ENCODE measurements around the gene ENTPD3.

ENTPD3 gene

DNA sequence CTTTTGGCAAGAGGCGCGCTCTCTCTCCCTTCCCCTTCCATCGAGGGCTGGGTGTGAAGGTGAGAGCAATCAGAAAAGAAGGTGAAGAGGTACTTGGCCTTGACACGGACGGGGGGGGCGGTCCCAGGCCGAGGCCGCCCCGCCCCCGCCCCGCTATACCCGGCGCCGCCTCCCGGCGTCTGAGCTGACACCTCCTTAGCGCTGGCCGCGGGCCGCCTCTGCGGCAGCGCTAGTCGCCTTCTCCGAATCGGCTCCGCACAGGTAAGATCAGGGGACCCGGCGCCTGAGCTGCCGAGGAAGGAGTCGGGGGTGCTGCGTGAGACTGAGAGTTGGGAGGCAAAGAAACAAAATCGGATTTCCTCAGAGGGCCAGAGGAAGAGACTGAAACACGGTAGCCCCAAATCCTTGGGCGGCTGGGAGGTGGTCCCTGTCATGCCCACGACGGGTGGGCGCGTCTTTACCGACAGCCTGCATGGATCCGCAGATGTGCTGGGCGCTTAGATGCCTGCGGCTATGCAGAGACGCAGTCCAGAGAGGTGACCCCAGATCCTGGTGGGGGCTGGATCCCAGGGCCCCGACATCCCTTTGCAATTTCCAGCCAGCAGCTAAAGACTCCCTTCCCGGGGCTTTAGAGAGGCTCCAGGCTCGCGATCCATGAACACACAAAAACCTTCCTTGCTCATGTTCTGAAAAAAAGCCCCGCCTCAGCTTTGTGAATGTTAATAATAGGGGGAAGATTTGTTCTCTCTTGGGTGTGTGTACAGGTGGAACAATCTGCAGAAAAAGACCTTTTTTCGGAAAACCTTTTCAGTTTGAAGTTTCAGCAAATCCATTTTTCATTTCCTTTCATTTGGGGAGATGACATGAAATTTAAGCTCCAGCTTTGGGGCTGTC lies at the start of gene ENTPD3:
TSS of gene ENTPD3 (plus strand) at position 184 of the 894 bp plus-strand sequence. CDS start 874 bp downstream, outside the sequence.
- DNase-seq: no peak

- DNase-seq: no peak
These were observed 47.1 kb upstream of the ENTPD3 start for GRCh38 chr3:40339871-40340270.

DNA sequence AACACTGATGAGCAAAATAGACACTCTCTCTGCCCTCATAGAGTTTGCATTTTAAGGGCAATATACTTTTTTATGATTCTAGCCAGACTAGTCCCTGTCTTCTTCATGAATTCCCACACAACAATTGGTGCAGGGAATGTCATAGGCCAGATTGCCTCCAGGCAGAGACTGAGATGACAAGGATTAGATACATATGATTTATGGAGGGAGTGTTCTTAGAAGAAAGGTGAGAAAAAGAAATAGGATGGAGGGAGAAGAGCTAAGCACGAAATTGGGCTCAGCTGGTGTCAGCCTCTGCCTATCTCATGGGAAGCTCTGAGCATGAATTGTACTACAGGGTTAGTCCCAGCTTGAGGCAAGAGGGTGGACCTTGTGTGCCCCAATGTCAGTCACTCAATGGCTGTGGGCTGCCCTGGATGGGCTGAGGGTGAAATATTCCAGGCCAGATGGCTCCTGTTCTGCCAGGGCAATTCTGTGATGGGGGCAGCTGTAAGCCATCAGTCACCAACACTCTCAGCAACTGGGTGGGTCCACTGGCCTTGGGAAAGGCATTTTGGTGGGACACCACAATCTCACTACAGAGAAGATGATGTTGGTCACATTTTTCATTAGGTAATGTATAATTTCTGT lies 46.3 kb upstream of the ENTPD3 start:
- DNase-seq: no peak

DNA sequence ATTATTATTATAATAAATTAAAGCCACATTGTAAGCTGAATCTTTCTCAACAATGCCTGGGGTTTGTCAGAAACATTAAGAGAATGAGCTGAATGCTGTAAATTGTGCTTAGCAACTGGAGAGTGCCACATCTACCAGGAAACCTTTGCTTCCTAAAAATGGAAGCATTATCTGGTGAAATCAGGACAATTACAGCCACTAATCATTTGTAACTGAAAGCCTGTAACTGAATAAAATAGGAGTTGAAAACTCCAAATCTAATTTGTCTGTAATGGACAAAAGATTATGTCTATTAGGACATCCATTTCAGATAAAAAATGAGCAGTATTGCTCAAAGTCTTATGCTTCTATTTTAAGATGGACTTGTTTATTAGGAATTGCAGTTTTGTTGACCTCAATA lies 45.3 kb upstream of the ENTPD3 start:
- no peak for DNase-seq

DNA sequence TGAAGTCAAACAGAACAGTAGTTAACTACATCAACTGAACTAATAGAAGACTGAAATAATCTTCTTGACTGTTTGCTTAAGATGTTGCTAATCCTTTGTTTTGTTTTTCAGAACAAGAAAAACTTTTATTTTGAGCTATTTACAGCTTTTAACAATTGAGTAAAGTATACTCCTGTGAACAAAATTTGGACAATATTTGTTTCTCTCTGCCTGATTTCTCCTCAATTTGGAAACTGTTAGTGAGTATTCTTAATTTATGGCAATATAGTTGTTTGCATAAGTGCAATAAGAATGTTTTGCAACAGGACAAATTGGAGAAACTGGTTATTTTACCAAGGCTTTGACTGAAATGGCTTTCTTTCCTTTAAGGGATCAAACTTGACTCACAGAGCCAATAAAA lies 36.5 kb upstream of the ENTPD3 start:
- DNase-seq: no peak

DNA sequence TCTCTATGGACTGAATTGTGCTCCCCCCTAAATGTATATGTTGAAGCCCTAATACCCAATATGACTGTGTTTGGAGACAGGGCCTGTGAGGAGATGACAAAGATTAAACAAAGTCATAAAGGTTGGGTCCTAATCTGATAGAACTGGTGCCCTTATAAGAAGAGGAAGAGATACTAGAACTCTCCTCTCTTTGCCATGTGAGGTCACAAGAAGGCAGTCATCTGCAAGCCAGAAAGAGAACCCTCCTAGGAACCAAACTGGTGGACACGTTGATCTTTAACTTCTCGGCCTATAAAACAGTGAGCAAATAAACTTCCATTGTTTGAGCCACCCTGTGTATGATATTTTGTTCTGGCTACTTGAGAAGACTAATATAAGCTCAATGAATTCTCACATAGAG lies 31.6 kb upstream of the ENTPD3 start:
- DNase-seq: no peak

- DNase-seq: no peak
These were observed 28.5 kb upstream of the ENTPD3 start for GRCh38 chr3:40358454-40358853.

DNA sequence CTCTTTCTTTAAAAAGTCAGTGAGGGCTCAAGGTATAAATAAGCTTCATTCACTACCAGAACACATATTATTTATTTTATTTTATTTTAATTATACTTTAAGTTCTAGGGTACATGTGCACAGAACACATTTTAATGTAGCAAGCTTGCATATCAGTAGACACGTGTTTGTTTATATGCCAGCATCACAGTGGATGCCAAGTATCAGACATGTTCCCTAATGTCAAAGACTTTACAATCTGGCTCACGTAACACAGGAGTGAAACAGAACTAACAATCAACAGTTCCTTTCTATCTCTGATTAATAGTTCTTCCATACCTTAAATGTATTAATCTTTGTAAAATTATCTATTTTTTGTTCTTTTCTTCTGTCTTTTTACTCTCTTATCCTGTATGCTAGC lies 23.3 kb upstream of the ENTPD3 start:
- DNase-seq: no peak

DNA sequence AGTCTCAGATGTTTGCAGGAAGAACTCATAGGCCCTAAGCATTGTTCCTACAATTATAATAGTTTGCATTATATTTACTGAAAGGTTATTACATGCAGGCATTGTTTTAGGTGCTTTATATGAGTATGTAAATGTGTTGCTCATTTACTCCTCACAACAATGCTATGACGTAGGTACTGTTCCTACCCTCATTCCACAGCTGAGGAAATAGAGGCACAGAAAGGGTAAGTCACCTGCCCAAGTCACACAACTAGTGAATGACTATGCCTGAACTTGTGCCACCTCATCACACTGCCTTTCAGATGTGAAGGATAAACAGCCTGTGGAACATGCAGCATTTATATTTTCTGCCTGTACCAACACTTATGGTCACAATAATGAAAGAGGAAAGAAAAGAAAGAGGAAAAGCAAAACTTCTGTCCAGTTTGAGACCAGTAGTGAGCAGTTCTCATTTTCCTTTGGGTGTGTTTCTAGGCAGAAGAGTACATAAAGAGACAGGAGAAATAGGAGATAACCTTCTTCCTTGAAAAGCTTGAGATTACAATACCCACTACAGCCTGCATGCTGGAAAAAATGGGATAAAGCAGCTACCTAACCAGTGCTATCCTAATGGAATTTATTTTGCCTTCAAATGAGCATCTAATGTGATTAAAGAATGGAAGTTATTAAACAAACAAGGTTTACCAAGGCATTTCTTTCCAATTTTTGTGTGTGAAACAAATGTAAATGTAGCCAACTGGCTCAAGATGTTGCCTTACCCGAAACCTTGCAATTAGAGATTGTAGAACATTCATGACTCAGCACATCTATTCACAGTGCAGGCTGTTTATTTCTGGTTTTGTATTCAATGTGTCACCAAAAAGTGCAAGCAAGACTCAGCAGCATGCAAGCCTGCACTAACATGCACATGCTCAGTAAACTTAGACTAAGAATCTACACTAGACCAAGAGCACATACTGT lies 20.5 kb upstream of the ENTPD3 start:
- DNase-seq: no peak

- DNase-seq: no peak
These were observed 17.3 kb upstream of the ENTPD3 start for GRCh38 chr3:40369716-40370115.

GRCh38 chr3:40377822-40378221 lies 9.2 kb upstream of the ENTPD3 start:
- no peak for DNase-seq

DNA sequence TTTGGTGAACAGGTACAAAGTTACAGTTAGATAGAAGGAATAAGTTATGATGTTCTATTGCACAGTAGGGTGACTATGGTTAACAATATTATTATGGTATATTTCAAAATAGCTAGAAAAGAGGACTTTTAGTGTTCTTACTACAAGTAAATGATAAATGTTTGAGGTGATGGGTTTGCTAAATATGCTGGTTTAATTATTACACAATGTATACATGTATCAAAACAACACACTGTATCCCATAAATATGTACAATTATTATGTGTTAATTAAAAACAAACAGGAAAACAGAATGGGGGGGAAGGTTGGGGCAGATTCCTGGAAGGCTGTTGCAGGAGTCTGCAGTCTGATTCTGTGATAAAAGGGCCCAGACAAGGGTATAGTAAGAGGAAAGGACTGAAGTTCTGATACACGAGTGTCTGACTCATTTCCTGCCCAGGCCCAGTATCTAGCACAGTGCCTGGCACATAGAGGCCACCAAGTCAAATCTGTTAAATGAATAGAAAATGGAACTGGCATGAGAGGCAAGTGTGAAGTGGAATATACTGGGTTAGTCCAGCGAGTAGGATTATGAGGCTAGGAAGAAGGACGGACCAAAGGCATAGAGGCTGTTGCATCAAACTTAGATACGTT lies 7.2 kb upstream of the ENTPD3 start:
- no peak for DNase-seq

GRCh38 chr3:40381904-40382616 lies 4.9 kb upstream of the ENTPD3 start:
- DNase-seq: no peak

DNA sequence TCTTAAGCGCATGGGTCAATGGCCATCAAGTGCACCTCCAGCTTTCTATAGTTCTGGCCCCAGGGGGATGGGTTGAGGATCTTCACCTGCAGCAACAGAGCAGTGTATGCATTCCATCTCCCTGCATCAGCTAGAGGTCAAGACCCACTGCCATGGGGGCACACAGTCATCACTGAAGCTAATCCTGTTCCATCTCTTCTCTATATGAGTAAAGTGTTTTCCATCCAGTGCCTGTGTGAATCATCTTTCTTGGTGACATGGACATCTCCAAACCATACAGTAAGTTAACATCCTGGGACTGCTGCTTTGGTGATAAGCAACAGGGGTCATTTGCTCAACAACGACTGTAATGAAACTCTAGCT lies 4.4 kb upstream of the ENTPD3 start:
- DNase-seq: no peak

DNA sequence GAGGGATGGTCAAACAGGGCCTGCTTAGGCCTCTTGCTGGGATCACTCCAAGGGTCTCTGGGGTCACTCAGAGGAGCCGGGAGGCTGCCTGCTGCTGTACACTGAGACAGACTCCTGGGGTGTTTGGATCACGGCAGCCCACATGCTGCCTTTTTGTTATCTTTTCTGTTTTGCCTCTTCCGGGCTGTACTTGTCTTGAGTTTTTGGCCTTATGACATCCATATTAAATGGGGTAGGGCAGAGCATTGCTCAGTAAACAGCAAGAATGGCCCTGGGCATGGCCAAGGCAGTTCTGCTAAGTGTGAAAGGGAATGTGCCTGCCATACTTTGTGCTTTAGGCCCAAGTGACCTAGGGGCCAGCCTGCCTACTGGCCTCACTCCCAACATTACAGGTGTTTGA lies 771 bp upstream of the ENTPD3 start:
- no peak for DNase-seq

DNA sequence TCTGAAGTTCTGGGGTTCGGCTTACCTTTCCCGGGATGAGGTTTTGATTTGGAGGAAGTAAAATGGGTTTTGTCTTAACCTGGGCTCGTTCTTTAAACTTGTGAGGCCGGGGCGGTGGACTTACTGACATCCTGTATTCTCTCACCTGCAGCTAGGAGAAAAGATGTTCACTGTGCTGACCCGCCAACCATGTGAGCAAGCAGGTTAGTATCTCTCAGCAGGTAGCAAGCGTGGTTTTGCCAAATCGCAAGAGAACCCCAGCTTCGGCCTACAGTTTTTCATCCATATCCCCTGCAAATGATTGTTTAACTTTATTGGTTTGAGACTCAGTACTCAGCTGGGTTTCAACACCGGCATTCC lies 891 bp downstream of the ENTPD3 start:
- DNase-seq: no peak

- DNase-seq: no peak
These were observed 9.4 kb downstream of the ENTPD3 start for GRCh38 chr3:40396406-40396805.

DNA sequence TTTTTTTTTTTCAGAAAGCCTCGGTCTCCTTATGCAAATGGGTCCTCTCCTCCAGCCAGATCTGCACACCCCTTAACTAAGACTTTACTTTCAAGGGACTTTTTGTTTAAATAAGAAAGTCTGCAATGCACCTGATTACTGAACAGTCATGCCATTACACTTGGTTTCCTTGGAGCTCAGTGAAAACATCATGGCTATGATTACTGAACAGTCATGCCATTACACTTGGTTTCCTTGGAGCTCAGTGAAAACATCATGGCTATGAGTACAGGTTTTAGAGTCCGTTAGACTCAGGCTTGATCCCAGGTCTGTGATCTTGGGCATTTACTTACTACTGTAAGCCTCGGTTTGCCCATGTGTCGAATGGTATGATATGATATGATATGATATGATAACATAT lies 10.1 kb downstream of the ENTPD3 start:
- no peak for DNase-seq

GRCh38 chr3:40397912-40398311 lies 10.9 kb downstream of the ENTPD3 start:
- DNase-seq: no peak

DNA sequence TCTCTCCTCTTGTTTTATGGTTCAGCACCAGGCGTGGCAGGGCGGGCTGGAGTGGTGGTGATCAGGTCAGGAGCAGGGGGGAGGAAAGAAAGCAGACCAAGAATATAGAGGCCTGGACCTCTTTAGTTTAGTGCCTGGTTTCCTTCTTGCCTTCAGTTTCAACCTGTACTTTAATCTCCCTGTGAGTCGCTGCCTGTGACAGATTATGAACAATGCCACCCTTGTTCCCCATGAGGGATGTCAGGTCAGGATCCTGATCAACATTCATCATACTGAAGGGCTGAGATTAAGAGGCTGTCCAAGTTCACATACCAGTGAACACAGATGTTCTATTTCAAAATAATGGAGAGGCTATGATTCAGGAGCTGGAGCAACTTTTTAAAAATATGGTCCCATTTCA lies 11.4 kb downstream of the ENTPD3 start:
- DNase-seq: no peak

DNA sequence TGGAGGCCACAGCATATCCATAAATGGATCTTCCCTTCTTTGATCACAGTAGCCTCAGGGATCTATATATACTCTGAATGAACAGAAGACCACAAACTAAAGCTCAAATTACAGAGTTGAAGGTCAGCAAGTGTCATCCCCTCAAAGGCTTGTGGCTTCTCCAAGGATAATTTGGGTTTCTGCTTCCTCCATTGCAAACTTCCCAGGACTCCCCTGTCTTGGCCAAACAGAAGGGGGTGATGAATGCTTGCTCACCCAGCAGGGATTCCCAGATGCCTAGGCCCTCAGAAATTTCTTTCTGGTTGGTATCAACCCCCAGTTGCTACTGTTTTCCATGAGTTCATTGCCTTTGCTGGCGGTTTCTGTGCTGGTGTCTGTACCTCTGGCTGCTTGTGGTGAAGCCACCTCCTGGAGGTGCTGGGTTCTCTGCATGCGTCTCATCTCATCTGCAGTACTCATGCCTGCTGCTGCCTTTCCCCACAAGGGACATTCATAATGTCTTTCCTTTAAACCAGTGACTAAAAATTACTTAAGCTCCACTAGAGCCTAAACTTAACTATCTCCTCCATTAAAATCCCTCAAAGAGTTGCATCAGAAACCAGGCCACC lies 17.7 kb downstream of the ENTPD3 start:
- DNase-seq: no peak

DNA sequence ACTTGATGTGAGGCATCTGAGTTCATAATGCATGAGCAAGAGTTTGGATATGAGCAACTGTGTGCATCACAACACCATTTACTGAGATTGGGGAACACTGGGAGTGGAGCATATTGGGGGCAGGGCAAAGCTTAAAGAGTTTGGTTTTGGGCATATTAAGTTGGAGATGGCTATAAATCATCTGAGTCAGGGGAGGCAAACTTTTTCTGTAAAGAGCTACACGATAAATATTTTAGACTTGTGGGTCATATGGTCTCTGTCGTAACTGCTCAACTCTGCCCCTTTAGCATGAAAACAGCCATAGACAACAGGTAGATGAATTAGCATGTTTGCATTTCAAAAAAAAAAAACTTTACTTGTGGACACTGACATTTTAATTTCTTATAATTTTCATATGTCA lies 20.0 kb downstream of the ENTPD3 start:
- no peak for DNase-seq

Data from NCI-H524 treated with DMSO at 0.1 percent for 48 hours (cell line).